Measurements from ENCODE around the gene POLR2E. TPM values are rescaled to one million over a fixed set of nuclear protein-coding genes. Genes with fewer than 3 reads are reported as not detected.

The POLR2E gene
- total RNA-seq, 1 donor from 2014 or later: 181 TPM

GRCh38 chr19:1066748-1067340, 28.3 kb downstream of the POLR2E start, which contains the start of gene ARHGAP45:
ARHGAP45 (plus strand) TSS chr19:1067167; CDS start chr19:1067406, 239 bp downstream.
- TF ChIP-seq CTCF (conservative IDR thresholded peaks at IDR 0.05): no peak
- H3K4me3 Mint-ChIP-seq: peak within 1 kb of the TSS; percentile 59
- H3K36me3 Mint-ChIP-seq: no peaks in the 10 kb centered on the region
- DNase-seq (ENCODE audit: extremely low spot score, unreplicated experiment): no peak
- peaks cover 47% of the 10 kb centered on the region for H3K27me3 Mint-ChIP-seq
- H3K27ac Mint-ChIP-seq: no peak within 1 kb of the TSS
- H3K9me3 Mint-ChIP-seq: no peaks in the 10 kb centered on the region
- peaks cover 4% of the 10 kb centered on the region for H3K4me1 Mint-ChIP-seq (ENCODE audit: unreplicated experiment)

- Mint-ChIP-seq H3K27me3 (peaks cover 43% of the 10 kb centered on the region), H3K4me3 (no peak overlapping the region), H3K4me1 (ENCODE audit: unreplicated experiment) (no peaks in the 10 kb centered on the region), H3K27ac (no peak overlapping the region), H3K36me3 (no peaks in the 10 kb centered on the region), H3K9me3 (no peaks in the 10 kb centered on the region)
- no peak for DNase-seq (ENCODE audit: extremely low spot score, unreplicated experiment)
- TF ChIP-seq CTCF (conservative IDR thresholded peaks at IDR 0.05): no peak
Observed at GRCh38 chr19:1066251-1066747, 28.9 kb downstream of the POLR2E start.

- peak overlapping the region; percentile 61 for H3K4me3 Mint-ChIP-seq
- no peak for TF ChIP-seq CTCF (conservative IDR thresholded peaks at IDR 0.05)
- peaks cover 42% of the 10 kb centered on the region for H3K27me3 Mint-ChIP-seq
- H3K9me3 Mint-ChIP-seq: no peaks in the 10 kb centered on the region
- DNase-seq (ENCODE audit: extremely low spot score, unreplicated experiment): no peak
- no peaks in the 10 kb centered on the region for H3K4me1 Mint-ChIP-seq (ENCODE audit: unreplicated experiment)
- H3K27ac Mint-ChIP-seq: no peak overlapping the region
- no peaks in the 10 kb centered on the region for H3K36me3 Mint-ChIP-seq
Observed at GRCh38 chr19:1065606-1066109, 29.5 kb downstream of the POLR2E start.

- H3K27ac Mint-ChIP-seq: no peak overlapping the region
Observed at GRCh38 chr19:1064661-1065605, 30.2 kb downstream of the POLR2E start.

More at GRCh38 chr19:1064661-1065605, 30.2 kb downstream of the POLR2E start:
- Mint-ChIP-seq H3K36me3 (no peaks in the 10 kb centered on the region), H3K4me1 (ENCODE audit: unreplicated experiment) (no peaks in the 10 kb centered on the region), H3K9me3 (no peaks in the 10 kb centered on the region), H3K4me3 (peak overlapping the region; percentile 61), H3K27me3 (peaks cover 36% of the 10 kb centered on the region)
- TF ChIP-seq CTCF (conservative IDR thresholded peaks at IDR 0.05): peak; percentile 84
- no peak for DNase-seq (ENCODE audit: extremely low spot score, unreplicated experiment)

Data from type B pancreatic cell (in vitro differentiated cells).